Measurements from ENCODE around the gene SEC14L6. TPM values are rescaled to one million over a fixed set of nuclear protein-coding genes. Genes with fewer than 3 reads are reported as not detected.
"Not testable (repeated sequence)": the region's sequence is repeated elsewhere in the genome, so short reads cannot be mapped to it uniquely, and the experiment has no call there.

The SEC14L6 gene
- total RNA-seq, 1 donor from 2014 or later = 0.82 TPM

GRCh38 chr22:30541511-30541910 lies 5.0 kb downstream of the SEC14L6 start:
- FAIRE-seq; DNase-seq (ENCODE audit: low spot score in 2 of 2): not testable (repeated sequence)

GRCh38 chr22:30539368-30539767 lies 7.2 kb downstream of the SEC14L6 start:
- no peak for DNase-seq (ENCODE audit: low spot score in 2 of 2)
- FAIRE-seq = no peak

GRCh38 chr22:30538280-30538679 lies 8.3 kb downstream of the SEC14L6 start:
- FAIRE-seq = no peak
- no peak for DNase-seq (ENCODE audit: low spot score in 2 of 2)

- DNase-seq (ENCODE audit: low spot score in 2 of 2) (no peak), FAIRE-seq (no peak)
Measured at GRCh38 chr22:30537083-30537731, 9.3 kb downstream of the SEC14L6 start.

- DNase-seq (ENCODE audit: low spot score in 2 of 2) (no peak), FAIRE-seq (no peak)
Measured at GRCh38 chr22:30535182-30535581, 11.4 kb downstream of the SEC14L6 start.

- FAIRE-seq = no peak
Measured at GRCh38 chr22:30531651-30532608, 14.6 kb downstream of the SEC14L6 start.

GRCh38 chr22:30526656-30527055 lies 19.9 kb downstream of the SEC14L6 start:
- DNase-seq (ENCODE audit: low spot score in 2 of 2) (no peak), FAIRE-seq (no peak)

More at GRCh38 chr22:30531651-30532608, 14.6 kb downstream of the SEC14L6 start:
- DNase-seq (ENCODE audit: low spot score in 2 of 2) = no peak

- DNase-seq (ENCODE audit: low spot score in 2 of 2) (no peak), FAIRE-seq (no peak)
Measured at GRCh38 chr22:30523646-30524489, 22.7 kb downstream of the SEC14L6 start.

- DNase-seq (ENCODE audit: low spot score in 2 of 2) (no peak), FAIRE-seq (no peak)
Measured at GRCh38 chr22:30521368-30522156, 25.0 kb downstream of the SEC14L6 start.

- DNase-seq (ENCODE audit: low spot score in 2 of 2) (no peak), FAIRE-seq (no peak)
Measured at GRCh38 chr22:30519842-30520425, 26.6 kb downstream of the SEC14L6 start.

- no peak for DNase-seq (ENCODE audit: low spot score in 2 of 2)
Measured at GRCh38 chr22:30516731-30517130, 29.8 kb downstream of the SEC14L6 start.

GRCh38 chr22:30516273-30516672 lies 30.3 kb downstream of the SEC14L6 start:
- FAIRE-seq (no peak), DNase-seq (ENCODE audit: low spot score in 2 of 2) (no peak)

More at GRCh38 chr22:30516731-30517130, 29.8 kb downstream of the SEC14L6 start:
- FAIRE-seq = no peak

GRCh38 chr22:30514252-30514651 lies 32.3 kb downstream of the SEC14L6 start:
- FAIRE-seq = no peak
- no peak for DNase-seq (ENCODE audit: low spot score in 2 of 2)

- DNase-seq (ENCODE audit: low spot score in 2 of 2) = no peak
- no peak for FAIRE-seq
Measured at GRCh38 chr22:30513462-30513861, 33.1 kb downstream of the SEC14L6 start.

- DNase-seq (ENCODE audit: low spot score in 2 of 2) (no peak), FAIRE-seq (no peak)
Measured at GRCh38 chr22:30511911-30512310, 34.6 kb downstream of the SEC14L6 start.

GRCh38 chr22:30511109-30511508 lies 35.4 kb downstream of the SEC14L6 start:
- DNase-seq (ENCODE audit: low spot score in 2 of 2) = no peak
- no peak for FAIRE-seq

GRCh38 chr22:30508216-30508615 lies 38.3 kb downstream of the SEC14L6 start:
- FAIRE-seq (no peak), DNase-seq (ENCODE audit: low spot score in 2 of 2) (no peak)

- DNase-seq (ENCODE audit: low spot score in 2 of 2) = no peak
- FAIRE-seq = no peak
Measured at GRCh38 chr22:30507670-30508069, 38.9 kb downstream of the SEC14L6 start.

GRCh38 chr22:30506507-30506968 lies 40.0 kb downstream of the SEC14L6 start:
- FAIRE-seq (no peak), DNase-seq (ENCODE audit: low spot score in 2 of 2) (no peak)

Measured in frontal cortex (tissue), 4 donors.